ENCODE measurements around the gene CDK8.

GRCh38 chr13:26225896-26226617, 27.9 kb upstream of the CDK8 start:
- TF ChIP-seq ZNF274 (IDR thresholded peaks at IDR 0.05; ENCODE audit: low read depth, low read length) (no peak), SUZ12 (IDR thresholded peaks at IDR 0.05; ENCODE audit: extremely low read depth, insufficient read depth, insufficient read length) (no peak), YY1 (IDR thresholded peaks at IDR 0.05; ENCODE audit: insufficient read depth, insufficient read length) (no peak)

Measured in NT2/D1 (cell line).